ENCODE measurements around the gene PDE3B.
"Not testable (repeated sequence)": the region's sequence is repeated elsewhere in the genome, so short reads cannot be mapped to it uniquely, and the experiment has no call there.

The PDE3B gene

DNA sequence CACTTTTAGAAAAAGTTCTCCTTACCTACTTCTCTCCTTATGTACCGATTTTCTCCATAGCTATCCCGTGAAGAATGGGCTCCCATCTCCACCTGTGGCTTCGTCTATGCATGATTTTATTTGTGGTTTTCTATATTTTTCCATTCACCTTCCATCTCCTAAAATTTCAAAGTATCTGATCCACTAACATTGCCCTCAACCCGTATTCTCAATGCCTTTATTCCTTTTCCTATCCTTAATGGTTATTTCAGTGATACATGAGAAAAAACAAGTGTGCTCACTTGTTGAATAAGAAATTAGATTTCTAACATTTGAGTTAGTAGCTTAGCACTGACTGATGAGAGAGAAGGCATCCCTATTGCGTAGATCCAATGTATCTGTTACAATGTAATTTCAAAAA, 231.6 kb downstream of the PDE3B start:
- Histone ChIP-seq H3K27me3 (ENCODE audit: insufficient read depth, poor library complexity, severe bottlenecking) (no peaks in the 10 kb centered on the region), H3K27ac (replicated peaks) (no peak overlapping the region), H3K4me3 (replicated peaks; ENCODE audit: insufficient read depth, low read length) (no peak overlapping the region)
- TF ChIP-seq GABPA (IDR thresholded peaks at IDR 0.05; ENCODE audit: low read depth), result no peak
- no peak for TF ChIP-seq SPI1 (IDR thresholded peaks at IDR 0.05; ENCODE audit: borderline replicate concordance, low read depth)
- no peak for TF ChIP-seq POLR2AphosphoS5 (IDR thresholded peaks at IDR 0.05; ENCODE audit: low read depth)
- TF ChIP-seq, protein P1, sequence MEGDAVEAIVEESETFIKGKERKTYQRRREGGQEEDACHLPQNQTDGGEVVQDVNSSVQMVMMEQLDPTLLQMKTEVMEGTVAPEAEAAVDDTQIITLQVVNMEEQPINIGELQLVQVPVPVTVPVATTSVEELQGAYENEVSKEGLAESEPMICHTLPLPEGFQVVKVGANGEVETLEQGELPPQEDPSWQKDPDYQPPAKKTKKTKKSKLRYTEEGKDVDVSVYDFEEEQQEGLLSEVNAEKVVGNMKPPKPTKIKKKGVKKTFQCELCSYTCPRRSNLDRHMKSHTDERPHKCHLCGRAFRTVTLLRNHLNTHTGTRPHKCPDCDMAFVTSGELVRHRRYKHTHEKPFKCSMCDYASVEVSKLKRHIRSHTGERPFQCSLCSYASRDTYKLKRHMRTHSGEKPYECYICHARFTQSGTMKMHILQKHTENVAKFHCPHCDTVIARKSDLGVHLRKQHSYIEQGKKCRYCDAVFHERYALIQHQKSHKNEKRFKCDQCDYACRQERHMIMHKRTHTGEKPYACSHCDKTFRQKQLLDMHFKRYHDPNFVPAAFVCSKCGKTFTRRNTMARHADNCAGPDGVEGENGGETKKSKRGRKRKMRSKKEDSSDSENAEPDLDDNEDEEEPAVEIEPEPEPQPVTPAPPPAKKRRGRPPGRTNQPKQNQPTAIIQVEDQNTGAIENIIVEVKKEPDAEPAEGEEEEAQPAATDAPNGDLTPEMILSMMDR (IDR thresholded peaks at IDR 0.05; ENCODE audit: insufficient read depth, low read length), result no peak
- TF ChIP-seq, protein P2, sequence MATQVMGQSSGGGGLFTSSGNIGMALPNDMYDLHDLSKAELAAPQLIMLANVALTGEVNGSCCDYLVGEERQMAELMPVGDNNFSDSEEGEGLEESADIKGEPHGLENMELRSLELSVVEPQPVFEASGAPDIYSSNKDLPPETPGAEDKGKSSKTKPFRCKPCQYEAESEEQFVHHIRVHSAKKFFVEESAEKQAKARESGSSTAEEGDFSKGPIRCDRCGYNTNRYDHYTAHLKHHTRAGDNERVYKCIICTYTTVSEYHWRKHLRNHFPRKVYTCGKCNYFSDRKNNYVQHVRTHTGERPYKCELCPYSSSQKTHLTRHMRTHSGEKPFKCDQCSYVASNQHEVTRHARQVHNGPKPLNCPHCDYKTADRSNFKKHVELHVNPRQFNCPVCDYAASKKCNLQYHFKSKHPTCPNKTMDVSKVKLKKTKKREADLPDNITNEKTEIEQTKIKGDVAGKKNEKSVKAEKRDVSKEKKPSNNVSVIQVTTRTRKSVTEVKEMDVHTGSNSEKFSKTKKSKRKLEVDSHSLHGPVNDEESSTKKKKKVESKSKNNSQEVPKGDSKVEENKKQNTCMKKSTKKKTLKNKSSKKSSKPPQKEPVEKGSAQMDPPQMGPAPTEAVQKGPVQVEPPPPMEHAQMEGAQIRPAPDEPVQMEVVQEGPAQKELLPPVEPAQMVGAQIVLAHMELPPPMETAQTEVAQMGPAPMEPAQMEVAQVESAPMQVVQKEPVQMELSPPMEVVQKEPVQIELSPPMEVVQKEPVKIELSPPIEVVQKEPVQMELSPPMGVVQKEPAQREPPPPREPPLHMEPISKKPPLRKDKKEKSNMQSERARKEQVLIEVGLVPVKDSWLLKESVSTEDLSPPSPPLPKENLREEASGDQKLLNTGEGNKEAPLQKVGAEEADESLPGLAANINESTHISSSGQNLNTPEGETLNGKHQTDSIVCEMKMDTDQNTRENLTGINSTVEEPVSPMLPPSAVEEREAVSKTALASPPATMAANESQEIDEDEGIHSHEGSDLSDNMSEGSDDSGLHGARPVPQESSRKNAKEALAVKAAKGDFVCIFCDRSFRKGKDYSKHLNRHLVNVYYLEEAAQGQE (IDR thresholded peaks at IDR 0.05; ENCODE audit: insufficient replicate concordance, low read depth), result no peak
- DNase-seq (ENCODE audit: low read depth in 1 of 2, low spot score in 1 of 2), result no peak

DNA sequence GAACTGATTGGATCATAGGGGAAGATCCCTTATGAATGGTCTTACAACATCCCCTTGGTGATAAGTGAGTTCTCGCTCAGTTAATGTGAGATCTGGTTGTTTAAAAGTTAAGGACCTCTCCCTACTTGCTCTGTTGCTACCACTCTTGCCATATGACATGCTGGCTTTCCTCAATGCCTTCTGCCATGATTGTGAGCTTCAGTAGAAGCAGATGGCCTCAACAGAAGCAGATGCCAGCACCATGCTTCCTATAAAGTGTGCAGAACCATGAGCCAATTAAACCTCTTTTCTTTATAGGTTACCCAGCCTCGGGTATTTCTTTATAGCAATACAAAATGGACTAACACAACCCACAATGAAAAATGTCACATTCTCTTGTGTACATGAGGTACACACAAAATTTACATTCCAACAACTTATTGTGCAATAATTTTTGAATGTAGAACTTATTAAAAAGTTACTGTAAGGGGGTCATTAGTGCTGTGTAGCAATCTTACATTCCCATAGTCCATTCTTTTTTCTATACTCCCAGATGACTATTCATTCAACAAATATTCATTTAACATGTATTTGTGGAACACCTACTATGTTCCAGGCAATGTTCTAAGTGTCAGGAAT, 238.1 kb downstream of the PDE3B start:
- no peaks in the 10 kb centered on the region for H3K27me3 ChIP-seq (ENCODE audit: insufficient read depth, poor library complexity, severe bottlenecking)
- no peak for DNase-seq (ENCODE audit: low read depth in 1 of 2, low spot score in 1 of 2)
- TF ChIP-seq, protein P2 (IDR thresholded peaks at IDR 0.05; ENCODE audit: insufficient replicate concordance, low read depth), result no peak
- TF ChIP-seq GABPA (IDR thresholded peaks at IDR 0.05; ENCODE audit: low read depth) (no peak), POLR2AphosphoS5 (IDR thresholded peaks at IDR 0.05; ENCODE audit: low read depth) (no peak), SPI1 (IDR thresholded peaks at IDR 0.05; ENCODE audit: borderline replicate concordance, low read depth) (no peak)
- TF ChIP-seq, protein P1 (IDR thresholded peaks at IDR 0.05; ENCODE audit: insufficient read depth, low read length), result no peak
- H3K27ac ChIP-seq (replicated peaks), result no peak overlapping the region
- no peak overlapping the region for H3K4me3 ChIP-seq (replicated peaks; ENCODE audit: insufficient read depth, low read length)

DNA sequence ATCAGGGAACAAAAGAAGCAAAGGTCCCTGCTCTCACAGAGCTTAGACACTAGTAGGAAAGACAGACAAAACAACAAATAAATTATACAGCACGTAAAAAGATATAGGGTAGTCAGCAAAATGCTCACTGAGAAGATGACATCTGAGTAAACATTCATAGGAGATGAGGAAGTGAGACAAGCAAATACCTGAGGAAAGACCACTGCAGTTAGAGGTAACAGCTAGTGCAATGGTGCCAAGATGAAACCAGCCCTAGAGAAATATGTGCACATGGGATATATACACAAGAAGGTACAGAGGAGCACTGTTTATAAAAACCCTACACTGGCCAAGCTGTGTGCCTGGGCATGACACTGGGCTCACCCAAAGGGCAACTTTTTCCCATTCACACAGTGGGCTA, 238.6 kb downstream of the PDE3B start:
- Histone ChIP-seq H3K27me3 (ENCODE audit: insufficient read depth, poor library complexity, severe bottlenecking) (no peaks in the 10 kb centered on the region), H3K27ac (replicated peaks) (no peak overlapping the region), H3K4me3 (replicated peaks; ENCODE audit: insufficient read depth, low read length) (no peak overlapping the region)
- no peak for TF ChIP-seq GABPA (IDR thresholded peaks at IDR 0.05; ENCODE audit: low read depth)
- TF ChIP-seq, protein P1 (IDR thresholded peaks at IDR 0.05; ENCODE audit: insufficient read depth, low read length), result no peak
- TF ChIP-seq POLR2AphosphoS5 (IDR thresholded peaks at IDR 0.05; ENCODE audit: low read depth), result no peak
- TF ChIP-seq, protein P2 (IDR thresholded peaks at IDR 0.05; ENCODE audit: insufficient replicate concordance, low read depth), result no peak
- no peak for TF ChIP-seq SPI1 (IDR thresholded peaks at IDR 0.05; ENCODE audit: borderline replicate concordance, low read depth)
- DNase-seq (ENCODE audit: low read depth in 1 of 2, low spot score in 1 of 2), result no peak

GRCh38 chr11:14883683-14884082, 240.1 kb downstream of the PDE3B start:
- not testable (repeated sequence) for H3K27ac ChIP-seq (replicated peaks); H3K27me3 ChIP-seq (ENCODE audit: insufficient read depth, poor library complexity, severe bottlenecking); H3K4me3 ChIP-seq (replicated peaks; ENCODE audit: insufficient read depth, low read length); DNase-seq (ENCODE audit: low read depth in 1 of 2, low spot score in 1 of 2)

Measured in HL-60 (cell line).